Measurements from ENCODE around the gene AGAP2.
"Not testable (repeated sequence)": the region's sequence is repeated elsewhere in the genome, so short reads cannot be mapped to it uniquely, and the experiment has no call there.

The AGAP2 gene

DNA sequence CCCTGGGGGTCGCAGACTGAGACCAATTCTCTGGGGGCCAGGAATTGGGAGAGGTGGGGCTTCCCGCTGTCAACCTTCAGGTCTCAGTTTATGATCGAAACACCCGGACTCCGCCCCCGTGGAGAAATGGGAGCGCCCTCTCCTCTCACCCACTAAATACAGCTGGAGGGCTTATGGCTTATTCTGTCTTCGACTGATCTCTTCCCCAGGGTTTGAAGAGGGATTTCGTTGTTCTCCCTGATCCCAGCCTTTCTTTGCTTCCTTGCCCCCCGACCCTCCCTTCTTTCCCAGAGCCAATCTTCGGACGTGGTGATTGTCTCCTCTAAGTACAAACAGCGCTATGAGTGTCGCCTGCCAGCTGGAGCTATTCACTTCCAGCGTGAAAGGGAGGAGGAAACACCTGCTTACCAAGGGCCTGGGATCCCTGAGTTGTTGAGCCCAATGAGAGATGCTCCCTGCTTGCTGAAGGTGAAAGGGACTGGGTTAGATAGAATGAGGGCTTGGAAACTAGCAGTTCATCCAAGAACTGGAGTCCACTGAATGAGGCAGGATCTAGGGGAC, 44.0 kb downstream of the AGAP2 start:
- DNase-seq (ENCODE audit: low read depth), result peak; percentile 23

DNA sequence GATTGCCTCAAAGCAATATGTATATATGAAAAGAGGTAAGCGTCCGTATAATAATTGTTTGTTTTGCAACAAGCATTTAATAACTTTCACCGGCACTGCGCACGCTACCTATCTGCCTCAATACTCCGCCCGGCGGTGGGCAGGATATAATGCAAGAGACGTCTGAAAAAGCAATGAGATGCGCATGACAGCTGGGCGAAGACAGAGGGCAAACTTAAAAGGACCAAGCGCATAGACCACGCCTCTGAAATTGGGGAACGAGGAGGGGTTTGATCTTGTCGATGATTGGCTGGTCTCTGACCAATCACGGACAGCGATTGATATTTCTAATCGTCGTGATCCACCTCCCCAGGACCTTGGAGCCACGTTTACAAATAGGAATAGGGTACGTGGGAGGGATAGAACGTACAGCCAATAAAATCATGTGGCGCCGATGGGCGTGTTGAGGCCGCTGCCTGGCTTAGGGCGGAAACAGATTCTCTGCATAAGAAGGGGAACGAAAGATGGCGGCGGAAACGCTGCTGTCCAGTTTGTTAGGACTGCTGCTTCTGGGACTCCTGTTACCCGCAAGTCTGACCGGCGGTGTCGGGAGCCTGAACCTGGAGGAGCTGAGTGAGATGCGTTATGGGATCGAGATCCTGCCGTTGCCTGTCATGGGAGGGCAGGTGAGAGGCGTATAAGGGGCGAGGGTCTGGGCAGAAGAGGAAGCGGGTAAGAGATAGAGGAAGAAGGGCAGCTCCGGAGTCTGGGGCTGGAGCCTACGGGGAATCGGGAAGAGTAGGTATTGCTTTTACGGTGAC, 44.7 kb downstream of the AGAP2 start, which contains the start of gene OS9:
OS9 (plus strand) TSS at position 474 of the 800 bp plus-strand sequence; CDS start at position 504, 30 bp downstream.
- peak; percentile 100 for DNase-seq (ENCODE audit: low read depth)

DNA sequence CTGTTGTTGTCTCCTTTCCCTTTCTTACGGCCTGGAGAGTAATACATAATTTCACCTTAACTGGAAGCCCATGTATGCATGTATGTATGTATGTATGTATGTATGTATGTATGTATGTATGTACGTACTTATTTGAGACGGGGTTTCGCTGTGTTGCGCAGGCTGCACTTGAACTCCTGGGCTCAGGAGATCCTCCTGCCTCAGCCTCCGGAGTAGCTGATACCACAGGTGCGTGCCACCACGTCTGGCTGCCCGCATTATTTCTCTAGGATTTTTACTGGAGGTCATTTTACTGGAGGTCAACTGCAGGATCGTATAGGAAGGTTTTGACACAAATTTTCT, 45.3 kb downstream of the AGAP2 start:
- DNase-seq (ENCODE audit: low read depth), result no peak

DNA sequence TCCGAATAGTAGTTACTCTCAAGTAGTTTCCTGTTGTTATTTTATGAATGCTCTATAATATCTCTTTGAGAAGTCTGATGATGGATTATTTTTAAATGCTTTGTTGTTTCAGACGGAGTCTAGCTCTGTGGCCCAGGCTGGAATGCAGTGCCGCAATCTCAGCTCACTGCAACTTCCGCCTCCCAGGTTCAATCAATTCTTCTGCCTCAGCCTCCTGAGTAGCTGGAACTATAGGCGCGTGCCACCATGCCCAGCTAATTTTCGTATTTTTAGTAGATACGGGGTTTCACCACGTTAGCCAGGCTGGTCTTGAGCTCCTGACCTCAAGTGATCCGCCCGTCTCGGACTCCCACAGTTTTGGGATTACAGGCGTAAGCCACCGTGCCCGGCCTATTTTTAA, 46.0 kb downstream of the AGAP2 start:
- DNase-seq (ENCODE audit: low read depth), result no peak

DNA sequence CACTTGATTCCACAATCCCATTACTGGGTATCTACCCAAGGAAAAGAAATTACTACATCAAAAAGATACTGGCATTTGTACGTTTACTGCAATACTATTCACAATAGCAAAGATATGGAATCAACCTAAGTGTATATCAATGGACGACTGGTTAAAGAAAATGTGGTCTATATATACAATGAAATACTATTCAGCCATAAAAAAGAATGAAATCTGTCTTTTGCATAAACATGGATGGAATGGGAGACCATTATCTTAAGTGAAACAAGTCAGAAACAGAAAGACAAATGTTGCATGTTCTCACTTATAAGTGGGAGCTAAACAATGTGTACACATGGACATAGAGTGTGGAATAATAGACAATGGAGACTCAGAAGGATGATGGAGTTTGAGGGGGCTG, 49.6 kb downstream of the AGAP2 start:
- DNase-seq (ENCODE audit: low read depth), result no peak

DNA sequence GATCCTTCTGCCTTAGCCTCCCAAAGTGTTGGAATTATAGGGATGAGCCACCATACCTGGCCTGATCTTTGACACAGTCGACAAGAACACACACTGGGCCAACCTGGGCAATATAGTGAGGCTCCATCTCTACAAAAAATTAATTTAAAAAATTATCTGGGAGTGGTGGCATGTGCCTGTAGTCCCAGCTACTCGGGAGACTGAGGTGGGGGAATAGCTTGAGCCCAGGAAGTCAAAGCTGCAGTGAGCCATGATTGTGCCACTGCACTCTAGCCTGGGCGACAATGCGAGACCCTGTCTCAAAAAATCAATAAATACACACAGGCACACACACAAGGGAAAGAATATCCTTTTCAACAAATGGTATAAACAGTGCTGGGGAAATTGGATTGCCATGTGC, 50.7 kb downstream of the AGAP2 start:
- no peak for DNase-seq (ENCODE audit: low read depth)

DNA sequence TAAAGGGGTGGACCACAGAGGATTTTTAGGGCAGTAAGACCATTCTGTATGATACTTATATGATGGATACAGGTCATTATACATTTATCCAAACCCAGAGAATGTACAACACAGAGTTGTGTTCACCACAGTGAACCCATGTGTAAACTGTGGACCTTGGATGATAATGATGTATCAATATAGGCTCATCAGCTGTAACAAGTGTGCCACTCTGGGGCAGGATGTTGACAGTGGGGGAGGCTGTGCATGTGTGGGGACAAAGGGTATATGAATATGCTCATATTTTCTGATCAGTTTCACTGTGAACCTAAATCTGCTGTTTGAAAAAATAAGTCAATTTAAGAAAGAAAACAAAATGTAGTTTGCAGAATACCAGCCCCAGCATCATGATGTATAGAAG, 58.8 kb downstream of the AGAP2 start:
- no peak for DNase-seq (ENCODE audit: low read depth)

DNA sequence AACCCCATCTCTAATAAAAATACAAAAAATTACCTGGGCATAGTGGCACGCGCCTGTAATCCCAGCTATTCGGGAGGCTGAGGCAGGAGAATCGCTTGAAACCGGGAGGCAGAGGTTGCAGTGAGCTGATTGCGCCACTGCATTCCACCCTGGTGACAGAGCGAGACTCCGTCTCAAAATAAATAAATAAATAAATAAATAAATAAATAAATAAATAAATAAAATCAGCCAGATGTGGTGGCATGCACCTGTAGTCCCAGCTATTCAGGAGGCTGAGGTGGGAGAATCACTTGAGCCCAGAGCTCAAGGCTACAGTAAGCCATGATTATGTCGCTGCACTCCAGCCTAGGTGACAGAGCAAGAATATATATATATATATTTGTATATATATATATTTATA, 60.6 kb downstream of the AGAP2 start:
- not testable (repeated sequence) for DNase-seq (ENCODE audit: low read depth)

DNA sequence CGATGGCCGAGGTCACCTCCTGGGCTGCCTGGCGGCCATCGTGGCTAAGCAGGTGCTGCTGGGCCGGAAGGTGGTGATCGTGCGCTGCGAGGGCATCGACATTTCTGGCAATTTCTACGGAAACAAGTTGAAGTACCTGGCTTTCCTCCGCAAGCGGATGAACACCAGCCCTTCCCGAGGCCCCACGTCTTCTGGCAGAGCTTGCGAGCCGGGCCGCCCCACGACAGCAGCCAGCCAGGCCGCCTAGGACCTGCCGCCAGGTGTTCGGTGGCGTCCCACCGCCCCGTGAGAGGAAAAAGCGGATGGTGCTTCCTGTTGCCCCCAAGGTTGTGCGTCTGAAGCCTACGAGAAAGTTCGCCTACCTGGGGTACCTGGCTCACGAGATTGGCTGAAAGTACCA, 63.9 kb downstream of the AGAP2 start:
- DNase-seq (ENCODE audit: low read depth), result no peak
